GM18520 (cell line): ENCODE results near the gene HIP1R.

ENCODE experiments used
- ATAC-seq: cut with Tn5 transposase; IDR thresholded peaks from one replicate; pipeline ENCODE4 v1.9.1; 2021; ENCODE audit not compliant: unreplicated experiment

The HIP1R gene

GRCh38 chr12:122860040-122860853 lies 25.0 kb downstream of the HIP1R start:
- ATAC-seq: no peak

- no peak for ATAC-seq
Observed at GRCh38 chr12:122860854-122861586, 25.8 kb downstream of the HIP1R start.

GRCh38 chr12:122861587-122861970 lies 26.3 kb downstream of the HIP1R start:
- ATAC-seq: no peak

GRCh38 chr12:122862110-122862634 lies 26.9 kb downstream of the HIP1R start:
- ATAC-seq: no peak

- ATAC-seq: no peak
Observed at GRCh38 chr12:122862872-122863701, 27.8 kb downstream of the HIP1R start.

GRCh38 chr12:122864894-122865253 lies 29.6 kb downstream of the HIP1R start:
- ATAC-seq: no peak

- ATAC-seq: no peak
Observed at GRCh38 chr12:122865268-122866231, 30.3 kb downstream of the HIP1R start.

GRCh38 chr12:122866379-122866778 lies 31.1 kb downstream of the HIP1R start:
- no peak for ATAC-seq

GRCh38 chr12:122866950-122867607 lies 31.8 kb downstream of the HIP1R start:
- ATAC-seq: no peak

GRCh38 chr12:122867691-122868461 lies 32.6 kb downstream of the HIP1R start:
- ATAC-seq: no peak

GRCh38 chr12:122868471-122869177 lies 33.4 kb downstream of the HIP1R start:
- ATAC-seq: no peak

- no peak for ATAC-seq
Observed at GRCh38 chr12:122869207-122869973, 34.1 kb downstream of the HIP1R start.

- no peak for ATAC-seq
Observed at GRCh38 chr12:122870163-122870842, 35.0 kb downstream of the HIP1R start.

GRCh38 chr12:122870867-122871664 lies 35.8 kb downstream of the HIP1R start:
- ATAC-seq: no peak

- ATAC-seq: no peak
Observed at GRCh38 chr12:122871851-122872780, 36.9 kb downstream of the HIP1R start.
